IMR-90 (cell line): ENCODE results near the gene HSD3B1.

ENCODE experiments used
- BHLHE40 ChIP-seq: fragments of 150-350 bp; IDR thresholded peaks from 2 replicates; pipeline ENCODE4 v1.6.1; 2016; ENCODE audit warnings: mild to moderate bottlenecking, low read depth, low read length
- CEBPB ChIP-seq: IDR thresholded peaks from 2 replicates; pipeline ENCODE4 v1.6.1; 2012; ENCODE audit warnings: low read depth, low read length, improper control_type of control experiment
- CHD1 ChIP-seq: IDR thresholded peaks from 2 replicates; pipeline ENCODE4 v1.6.1; 2012; ENCODE audit warnings: low read depth, low read length, improper control_type of control experiment
- MAFK ChIP-seq: IDR thresholded peaks from 2 replicates; pipeline ENCODE4 v1.6.1; 2012; ENCODE audit warnings: low read depth, low read length, improper control_type of control experiment
- MAZ ChIP-seq: IDR thresholded peaks from 2 replicates; pipeline ENCODE4 v1.6.1; 2012; ENCODE audit warnings: low read depth, mild to moderate bottlenecking, low read length, improper control_type of control experiment, moderate library complexity, borderline replicate concordance
- NFE2L2 ChIP-seq: fragments of 150-350 bp; IDR thresholded peaks from 2 replicates; pipeline ENCODE4 v1.6.1; 2016; ENCODE audit warnings: low read depth, mild to moderate bottlenecking, low read length
- POLR2A ChIP-seq: IDR thresholded peaks from 2 replicates; pipeline ENCODE4 v1.6.1; 2012; ENCODE audit warnings: mild to moderate bottlenecking, low read depth, low read length
- RAD21 ChIP-seq: IDR thresholded peaks from 2 replicates; pipeline ENCODE4 v1.6.1; 2012; ENCODE audit warnings: low read length, improper control_type of control experiment
- RCOR1 ChIP-seq: IDR thresholded peaks from 2 replicates; pipeline ENCODE4 v1.6.1; 2012; ENCODE audit warnings: mild to moderate bottlenecking, low read length, improper control_type of control experiment; ENCODE audit not compliant: insufficient replicate concordance
- RFX5 ChIP-seq: IDR thresholded peaks from 2 replicates; pipeline ENCODE4 v1.8.0; 2012; ENCODE audit warnings: low read depth, mild to moderate bottlenecking, low read length, moderate library complexity
- SMC3 ChIP-seq: fragments of 150-350 bp; IDR thresholded peaks from 2 replicates; pipeline ENCODE4 v1.6.1; 2016; ENCODE audit warnings: low read depth, mild to moderate bottlenecking, antibody characterized with exemption, low read length, moderate library complexity
- TF ChIP-seq, protein P1 (sequence below): conservative IDR thresholded peaks from 2 replicates; pipeline ENCODE4 v1.5.1; 2012; ENCODE audit warnings: mild to moderate bottlenecking, low read depth, low read length, improper control_type of control experiment
- TF ChIP-seq, protein P2 (sequence below): fragments of 150-350 bp; IDR thresholded peaks from 2 replicates; pipeline ENCODE4 v1.6.1; 2017; ENCODE audit warnings: mild to moderate bottlenecking, antibody characterized with exemption, low read length, low read depth
- TF ChIP-seq, protein P3 (sequence below): fragments of 150-350 bp; IDR thresholded peaks from 2 replicates; pipeline ENCODE4 v1.6.1; 2016; ENCODE audit warnings: low read depth, mild to moderate bottlenecking, low read length, moderate library complexity, borderline replicate concordance

DNA sequence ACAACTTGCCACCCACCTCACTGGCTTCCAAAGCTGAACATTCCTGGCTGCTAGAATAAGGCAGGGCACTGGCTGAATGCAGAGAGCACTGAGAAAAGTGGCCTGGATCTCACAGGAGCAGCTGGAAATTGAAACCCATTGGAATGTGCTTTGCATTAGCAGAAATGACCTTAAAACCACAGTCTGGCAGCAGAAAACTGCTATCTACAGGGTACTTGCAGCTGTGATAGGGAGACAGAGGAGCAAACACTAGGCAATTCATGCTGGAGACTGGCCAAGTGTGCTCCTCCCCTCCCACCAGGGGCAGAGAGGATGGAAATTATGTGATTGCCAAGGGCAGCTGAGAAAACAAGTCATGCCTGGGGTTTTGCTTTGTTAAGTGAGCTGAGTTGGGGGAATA lies 47.2 kb downstream of the HSD3B1 start:
- TF ChIP-seq, protein P1, sequence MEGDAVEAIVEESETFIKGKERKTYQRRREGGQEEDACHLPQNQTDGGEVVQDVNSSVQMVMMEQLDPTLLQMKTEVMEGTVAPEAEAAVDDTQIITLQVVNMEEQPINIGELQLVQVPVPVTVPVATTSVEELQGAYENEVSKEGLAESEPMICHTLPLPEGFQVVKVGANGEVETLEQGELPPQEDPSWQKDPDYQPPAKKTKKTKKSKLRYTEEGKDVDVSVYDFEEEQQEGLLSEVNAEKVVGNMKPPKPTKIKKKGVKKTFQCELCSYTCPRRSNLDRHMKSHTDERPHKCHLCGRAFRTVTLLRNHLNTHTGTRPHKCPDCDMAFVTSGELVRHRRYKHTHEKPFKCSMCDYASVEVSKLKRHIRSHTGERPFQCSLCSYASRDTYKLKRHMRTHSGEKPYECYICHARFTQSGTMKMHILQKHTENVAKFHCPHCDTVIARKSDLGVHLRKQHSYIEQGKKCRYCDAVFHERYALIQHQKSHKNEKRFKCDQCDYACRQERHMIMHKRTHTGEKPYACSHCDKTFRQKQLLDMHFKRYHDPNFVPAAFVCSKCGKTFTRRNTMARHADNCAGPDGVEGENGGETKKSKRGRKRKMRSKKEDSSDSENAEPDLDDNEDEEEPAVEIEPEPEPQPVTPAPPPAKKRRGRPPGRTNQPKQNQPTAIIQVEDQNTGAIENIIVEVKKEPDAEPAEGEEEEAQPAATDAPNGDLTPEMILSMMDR = no peak
- TF ChIP-seq POLR2A = no peak
- TF ChIP-seq, protein P2, sequence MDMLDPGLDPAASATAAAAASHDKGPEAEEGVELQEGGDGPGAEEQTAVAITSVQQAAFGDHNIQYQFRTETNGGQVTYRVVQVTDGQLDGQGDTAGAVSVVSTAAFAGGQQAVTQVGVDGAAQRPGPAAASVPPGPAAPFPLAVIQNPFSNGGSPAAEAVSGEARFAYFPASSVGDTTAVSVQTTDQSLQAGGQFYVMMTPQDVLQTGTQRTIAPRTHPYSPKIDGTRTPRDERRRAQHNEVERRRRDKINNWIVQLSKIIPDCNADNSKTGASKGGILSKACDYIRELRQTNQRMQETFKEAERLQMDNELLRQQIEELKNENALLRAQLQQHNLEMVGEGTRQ = no peak
- TF ChIP-seq BHLHE40 = no peak
- TF ChIP-seq, protein P3, sequence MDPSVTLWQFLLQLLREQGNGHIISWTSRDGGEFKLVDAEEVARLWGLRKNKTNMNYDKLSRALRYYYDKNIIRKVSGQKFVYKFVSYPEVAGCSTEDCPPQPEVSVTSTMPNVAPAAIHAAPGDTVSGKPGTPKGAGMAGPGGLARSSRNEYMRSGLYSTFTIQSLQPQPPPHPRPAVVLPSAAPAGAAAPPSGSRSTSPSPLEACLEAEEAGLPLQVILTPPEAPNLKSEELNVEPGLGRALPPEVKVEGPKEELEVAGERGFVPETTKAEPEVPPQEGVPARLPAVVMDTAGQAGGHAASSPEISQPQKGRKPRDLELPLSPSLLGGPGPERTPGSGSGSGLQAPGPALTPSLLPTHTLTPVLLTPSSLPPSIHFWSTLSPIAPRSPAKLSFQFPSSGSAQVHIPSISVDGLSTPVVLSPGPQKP = no peak
- TF ChIP-seq CHD1 = no peak
- TF ChIP-seq RFX5 = no peak
- no peak for TF ChIP-seq CEBPB
- no peak for TF ChIP-seq NFE2L2
- TF ChIP-seq MAFK = no peak
- no peak for TF ChIP-seq RAD21
- no peak for TF ChIP-seq SMC3
- TF ChIP-seq RCOR1 = no peak
- TF ChIP-seq MAZ = no peak
